ENCODE data around the gene ACOT13. TPM values are rescaled to one million over a fixed set of nuclear protein-coding genes. Genes with fewer than 3 reads are reported as not detected.
"Not testable (repeated sequence)": the region's sequence is repeated elsewhere in the genome, so short reads cannot be mapped to it uniquely, and the experiment has no call there.

Gene ACOT13
- total RNA-seq, 1 experiment from 2014 or later, result 23.1 TPM

GRCh38 chr6:24662236-24662635 is 4.6 kb upstream of the ACOT13 start:
- DNase-seq (ENCODE audit: low read depth), result no peak

DNA sequence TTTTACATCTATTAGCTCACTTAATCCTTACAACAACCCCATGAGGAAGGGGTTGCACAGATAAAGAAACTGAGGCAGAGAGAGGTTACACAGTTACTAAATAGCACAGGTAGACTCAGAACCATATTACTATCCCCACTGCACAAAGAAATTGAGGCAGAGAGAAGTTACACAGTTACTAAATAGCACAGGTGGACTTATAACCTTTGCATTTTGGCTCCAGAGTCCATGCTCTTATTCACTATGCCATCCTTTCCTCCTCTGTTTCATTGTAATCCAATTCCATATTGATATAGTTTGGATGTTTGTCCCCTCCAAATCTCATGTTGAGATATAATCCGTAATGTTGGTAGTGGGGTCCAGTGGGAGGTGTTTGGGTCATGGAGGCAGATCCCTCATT is 3.7 kb upstream of the ACOT13 start:
- no peak for DNase-seq (ENCODE audit: low read depth)

DNA sequence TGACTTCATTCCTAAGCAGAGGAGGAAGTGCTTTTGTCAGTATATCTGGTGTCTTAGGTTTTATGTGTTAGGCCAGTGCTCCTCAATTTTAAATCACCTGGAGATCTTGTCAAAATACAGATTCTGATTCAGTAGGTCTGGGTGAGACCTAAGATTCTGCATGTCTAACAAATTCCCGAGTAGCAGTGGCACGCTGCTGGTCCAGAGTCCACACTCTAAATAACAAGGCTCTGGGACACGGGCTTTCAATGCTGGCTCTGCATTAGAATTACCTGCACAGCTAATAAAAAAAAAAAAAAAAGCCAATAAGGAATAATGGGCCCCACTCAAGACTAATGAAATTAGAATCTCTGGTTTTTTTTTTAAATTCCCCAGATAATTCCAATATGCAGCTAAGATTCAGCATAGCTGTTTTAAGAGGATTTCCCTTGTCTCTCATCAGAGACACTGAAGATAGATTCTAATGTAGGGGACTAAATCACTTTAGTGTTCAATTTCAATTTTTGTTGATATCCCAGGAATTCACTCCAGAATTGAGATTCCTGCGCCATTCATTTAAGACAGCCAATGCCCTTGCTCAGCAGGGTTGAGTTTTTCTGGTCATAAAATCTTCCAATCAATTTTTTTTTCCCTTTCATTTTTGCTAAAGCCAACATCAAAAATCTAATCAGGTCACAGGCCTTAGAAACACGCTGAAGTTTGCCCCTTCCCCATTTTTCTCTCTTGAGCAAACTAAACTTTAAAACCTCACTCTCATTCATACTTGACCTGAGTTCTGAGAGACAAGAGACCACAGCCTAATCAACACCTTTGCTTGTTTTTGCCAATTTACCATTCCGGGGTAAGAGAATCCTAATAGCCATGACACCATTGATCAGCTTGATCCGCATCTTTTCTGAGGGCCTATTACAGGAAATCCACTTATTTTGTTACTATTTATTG is 2.6 kb upstream of the ACOT13 start:
- no peak for DNase-seq (ENCODE audit: low read depth)

GRCh38 chr6:24666097-24666640 is 708 bp upstream of the ACOT13 start:
- DNase-seq (ENCODE audit: low read depth), result peak; percentile 59

- peak; percentile 79 for DNase-seq (ENCODE audit: low read depth)
These were observed 514 bp downstream of the ACOT13 start for GRCh38 chr6:24667378-24667803.

DNA sequence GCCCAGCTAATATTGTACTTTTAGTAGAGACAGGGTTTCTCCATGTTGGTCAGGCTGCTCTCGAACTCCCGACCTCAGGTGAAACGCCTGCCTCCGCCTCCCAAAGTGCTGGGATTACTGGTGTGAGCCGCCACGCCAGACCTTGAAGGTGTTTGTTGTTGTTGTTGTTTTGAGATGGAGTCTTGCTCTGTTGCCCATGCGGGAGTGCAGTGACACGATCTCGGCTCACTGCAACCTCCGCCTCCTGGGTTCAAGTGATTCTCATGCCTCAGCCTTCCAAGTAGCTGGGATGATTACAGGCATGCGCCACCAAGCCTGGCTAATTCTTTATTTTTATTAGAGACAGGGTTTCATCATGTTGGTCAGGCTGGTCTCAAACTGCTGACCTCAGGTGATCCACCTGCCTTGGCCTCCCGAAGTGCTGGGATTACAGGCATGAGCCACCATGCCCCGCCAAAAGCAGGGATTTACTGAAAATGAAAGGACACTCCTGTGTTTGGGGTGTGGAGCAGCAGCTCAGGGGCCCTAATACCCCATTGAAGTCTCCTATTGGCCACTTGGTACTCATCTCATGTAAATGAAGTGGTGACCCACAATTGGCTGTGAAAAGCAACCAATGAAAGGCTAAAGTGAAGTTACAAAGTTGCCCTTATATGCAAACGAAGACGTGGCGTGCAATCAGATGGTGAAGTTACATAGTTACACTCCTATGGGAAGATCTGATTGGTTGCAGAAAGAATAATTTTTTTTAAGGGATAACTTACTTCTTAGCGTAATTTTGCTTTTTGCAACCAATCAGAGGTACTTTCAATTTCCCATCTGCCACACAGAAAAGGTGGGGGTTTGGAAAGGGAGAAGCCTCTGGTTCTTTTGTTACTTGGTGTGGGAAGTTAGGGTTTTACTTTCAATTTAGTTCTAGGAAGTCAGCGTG is 1.5 kb downstream of the ACOT13 start:
- DNase-seq (ENCODE audit: low read depth), result not testable (repeated sequence)

- no peak for DNase-seq (ENCODE audit: low read depth)
These were observed 2.1 kb downstream of the ACOT13 start for GRCh38 chr6:24668997-24669361.

DNA sequence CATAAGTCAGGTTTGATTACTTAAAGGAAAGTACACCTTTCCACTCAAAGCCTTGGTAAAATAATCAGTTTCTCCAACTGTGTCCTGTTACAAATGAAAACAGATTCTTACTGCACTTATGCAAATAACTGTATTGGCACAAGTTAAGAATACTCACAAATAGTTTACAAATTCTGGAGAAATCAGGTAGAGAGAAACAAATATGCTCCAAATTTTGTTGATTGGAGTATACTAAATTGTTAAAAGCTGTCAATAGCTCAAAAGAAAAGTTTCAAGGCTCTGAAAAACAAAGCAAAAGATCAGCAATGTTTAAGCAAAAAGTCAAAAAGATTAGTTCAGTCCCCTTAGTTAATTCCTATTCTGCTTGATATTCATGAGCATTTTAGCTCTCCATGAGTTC is 3.6 kb downstream of the ACOT13 start:
- DNase-seq (ENCODE audit: low read depth), result not testable (repeated sequence)

DNA sequence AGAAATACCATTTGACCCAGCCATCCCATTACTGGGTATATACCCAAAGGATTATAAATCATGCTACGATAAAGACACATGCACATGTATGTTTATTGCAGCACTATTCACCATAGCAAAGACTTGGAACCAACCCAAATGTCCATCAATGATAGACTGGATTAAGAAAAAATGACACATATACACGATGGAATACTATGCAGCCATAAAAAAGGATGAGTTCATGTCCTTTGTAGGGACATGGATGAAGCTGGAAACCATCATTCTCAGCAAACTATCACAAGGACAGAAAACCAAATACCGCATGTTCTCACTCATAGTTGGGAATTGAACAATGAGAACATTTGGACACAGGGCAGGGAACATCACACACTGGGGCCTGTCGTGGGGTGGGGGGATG is 4.2 kb downstream of the ACOT13 start:
- DNase-seq (ENCODE audit: low read depth), result not testable (repeated sequence)

DNA sequence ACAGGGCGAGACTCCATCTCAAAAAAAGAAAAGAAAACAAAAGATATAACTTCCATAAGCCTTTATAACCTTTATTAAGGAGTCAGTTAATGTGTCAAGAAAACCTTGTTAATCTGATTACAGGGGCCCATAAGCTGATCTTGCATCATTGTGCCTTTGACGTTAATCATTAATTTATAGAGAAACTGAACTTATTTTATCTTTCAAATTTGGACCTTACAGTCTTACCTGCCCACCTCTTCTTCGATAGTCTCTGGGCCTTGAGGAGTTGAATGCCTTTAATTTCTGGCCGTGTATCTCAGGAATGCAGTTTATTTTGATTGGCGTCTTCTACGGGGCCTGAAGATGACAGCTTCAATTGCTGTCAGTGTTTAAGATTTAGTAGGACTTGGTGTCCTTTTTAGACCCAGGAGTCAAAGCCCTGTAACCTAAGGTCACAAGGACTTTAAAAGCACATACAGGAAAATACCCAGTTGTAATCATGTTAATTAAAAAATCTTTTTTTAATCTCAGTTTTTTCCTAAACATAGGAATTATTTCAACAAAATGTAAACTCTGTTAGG is 5.8 kb downstream of the ACOT13 start:
- no peak for DNase-seq (ENCODE audit: low read depth)

GRCh38 chr6:24673625-24674024 is 6.7 kb downstream of the ACOT13 start:
- peak; percentile 19 for DNase-seq (ENCODE audit: low read depth)

- not testable (repeated sequence) for DNase-seq (ENCODE audit: low read depth)
These were observed 12.0 kb downstream of the ACOT13 start for GRCh38 chr6:24678792-24679352.

GRCh38 chr6:24680582-24680981 is 13.7 kb downstream of the ACOT13 start:
- no peak for DNase-seq (ENCODE audit: low read depth)

- DNase-seq (ENCODE audit: low read depth), result no peak
These were observed 16.7 kb downstream of the ACOT13 start for GRCh38 chr6:24683297-24684296.

- DNase-seq (ENCODE audit: low read depth), result no peak
These were observed 19.5 kb downstream of the ACOT13 start for GRCh38 chr6:24686408-24686807.

- no peak for DNase-seq (ENCODE audit: low read depth)
These were observed 20.1 kb downstream of the ACOT13 start for GRCh38 chr6:24686946-24687345.

- no peak for DNase-seq (ENCODE audit: low read depth)
These were observed 23.1 kb downstream of the ACOT13 start for GRCh38 chr6:24689964-24690363.

DNA sequence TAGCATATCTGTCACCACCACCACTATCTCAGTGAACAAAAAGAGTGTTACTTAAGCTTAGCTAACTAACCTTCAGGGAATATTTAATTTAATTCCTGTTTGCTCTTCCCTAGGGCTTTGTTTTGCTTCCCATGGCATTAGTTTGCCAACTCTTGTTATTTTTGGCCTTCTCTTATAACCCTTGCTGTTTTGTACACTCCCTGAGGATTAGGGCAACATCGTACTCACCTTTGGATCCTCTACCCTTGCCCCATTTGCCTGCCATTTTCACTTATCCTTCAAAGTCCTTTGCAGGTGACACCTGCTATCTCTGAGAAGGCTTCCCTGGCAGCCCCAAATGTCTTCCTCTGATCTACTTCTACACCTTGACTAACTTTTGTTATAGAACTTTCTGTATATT is 23.7 kb downstream of the ACOT13 start:
- DNase-seq (ENCODE audit: low read depth), result no peak

DNA sequence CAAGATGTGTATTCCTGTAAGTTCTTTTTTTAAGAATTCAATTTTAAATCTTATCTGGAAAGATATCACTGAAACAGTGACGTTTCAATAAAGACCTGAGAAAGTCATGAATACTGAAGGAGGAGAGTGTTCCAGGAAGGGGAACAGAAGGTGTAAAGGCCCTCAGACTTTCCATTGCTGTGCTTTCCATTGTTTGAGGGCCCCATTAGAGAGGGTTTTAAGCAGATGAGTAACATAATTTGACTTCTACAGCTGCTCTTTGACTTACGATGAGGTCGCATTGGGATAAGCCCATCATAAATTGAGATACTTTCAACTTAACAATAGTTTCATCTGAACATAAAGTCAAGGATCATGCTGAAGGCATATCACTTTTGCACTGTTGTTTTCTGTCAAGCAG is 24.7 kb downstream of the ACOT13 start:
- DNase-seq (ENCODE audit: low read depth), result no peak

DNA sequence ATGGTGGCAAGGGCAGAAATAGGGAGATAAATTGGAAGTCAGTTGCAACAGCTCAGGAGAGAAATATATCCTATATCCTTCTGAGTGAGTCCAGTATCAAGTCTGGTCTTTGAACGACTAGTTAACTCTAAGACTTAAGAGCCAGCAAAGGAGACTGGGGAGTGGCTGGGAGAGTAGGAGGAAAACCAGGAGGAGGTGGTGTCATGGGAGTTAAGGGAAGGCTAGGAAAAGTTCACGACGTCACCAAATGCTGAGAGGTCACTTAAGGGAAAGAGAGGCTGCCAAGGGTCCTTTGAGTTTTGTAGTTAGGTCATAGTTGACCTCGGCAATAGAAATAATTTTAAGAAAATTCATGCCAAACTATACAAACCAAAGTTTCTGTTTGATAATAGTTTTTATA is 25.1 kb downstream of the ACOT13 start:
- no peak for DNase-seq (ENCODE audit: low read depth)
